Chondrocyte (in vitro differentiated cells): ENCODE measurements around the gene CLDN1. TPM values are rescaled to one million over a fixed set of nuclear protein-coding genes. Genes with fewer than 3 reads are reported as not detected.

Experiments
- DNase-seq: peaks from one replicate; pipeline ENCODE4 v3.0.0; 2021; ENCODE audit warnings: mixed read lengths, low spot score
- H3K27ac Mint-ChIP-seq: one replicate; pipeline ENCODE4 v1.8.0; 2021; ENCODE audit warnings: mild to moderate bottlenecking, moderate library complexity, mixed read lengths; ENCODE audit not compliant: unreplicated experiment
- H3K27me3 Mint-ChIP-seq: 2 replicates; pipeline ENCODE4 v1.8.0; 2021; ENCODE audit warnings: low read depth, mixed read lengths
- H3K36me3 Mint-ChIP-seq: 2 replicates; pipeline ENCODE4 v1.8.0; 2021; ENCODE audit warnings: low read depth, mixed read lengths
- H3K4me1 Mint-ChIP-seq: 2 replicates; pipeline ENCODE4 v1.8.0; 2021; ENCODE audit warnings: low read depth, mild to moderate bottlenecking, mixed read lengths
- H3K4me3 Mint-ChIP-seq: one replicate; pipeline ENCODE4 v1.8.0; 2021; ENCODE audit warnings: mild to moderate bottlenecking, moderate library complexity, mixed read lengths; ENCODE audit not compliant: unreplicated experiment
- H3K9me3 Mint-ChIP-seq: 2 replicates; pipeline ENCODE4 v1.8.0; 2021; ENCODE audit warnings: low read depth, mixed read lengths
- CTCF ChIP-seq: fragments of 200-600 bp; sonication (generic); IDR thresholded peaks from 2 replicates; pipeline ENCODE4 v1.5.0; 2021; ENCODE audit warnings: antibody characterized with exemption, mild to moderate bottlenecking, moderate library complexity
- total RNA-seq: library from RNA; stranded (reverse); gene quantifications from 3 replicates; pipeline ENCODE4 v1.2.1, GENCODE V29; 2021

CLDN1 gene
- total RNA-seq, 1 donor from 2014 or later, result 13.1 TPM

- H3K27me3 Mint-ChIP-seq, result no peaks in the 10 kb centered on the region
- peaks cover 3% of the 10 kb centered on the region for H3K36me3 Mint-ChIP-seq
- peak overlapping the region; percentile 78 for H3K27ac Mint-ChIP-seq
- TF ChIP-seq CTCF, result no peak
- no peak for DNase-seq
- peaks cover 18% of the 10 kb centered on the region for H3K9me3 Mint-ChIP-seq
- H3K4me1 Mint-ChIP-seq, result peaks cover 23% of the 10 kb centered on the region
- H3K4me3 Mint-ChIP-seq, result no peak overlapping the region
These were observed 23.0 kb upstream of the CLDN1 start for GRCh38 chr3:190345027-190345821.

- H3K36me3 Mint-ChIP-seq, result peaks cover 4% of the 10 kb centered on the region
- H3K4me1 Mint-ChIP-seq, result peaks cover 17% of the 10 kb centered on the region
- DNase-seq, result no peak
- peaks cover 21% of the 10 kb centered on the region for H3K9me3 Mint-ChIP-seq
- H3K4me3 Mint-ChIP-seq, result no peak overlapping the region
- no peak overlapping the region for H3K27ac Mint-ChIP-seq
- no peaks in the 10 kb centered on the region for H3K27me3 Mint-ChIP-seq
- no peak for TF ChIP-seq CTCF
These were observed 17.8 kb upstream of the CLDN1 start for GRCh38 chr3:190340071-190340470.

GRCh38 chr3:190339130-190339529, 16.9 kb upstream of the CLDN1 start:
- Mint-ChIP-seq H3K27ac (no peak overlapping the region), H3K9me3 (peaks cover 21% of the 10 kb centered on the region), H3K4me3 (no peak overlapping the region), H3K27me3 (no peaks in the 10 kb centered on the region), H3K36me3 (peaks cover 4% of the 10 kb centered on the region), H3K4me1 (peaks cover 11% of the 10 kb centered on the region)
- DNase-seq, result no peak
- TF ChIP-seq CTCF, result peak; percentile 35

GRCh38 chr3:190338717-190339116, 16.5 kb upstream of the CLDN1 start:
- no peak overlapping the region for H3K27ac Mint-ChIP-seq
- peaks cover 4% of the 10 kb centered on the region for H3K36me3 Mint-ChIP-seq
- H3K4me3 Mint-ChIP-seq, result no peak overlapping the region
- no peak for DNase-seq
- H3K9me3 Mint-ChIP-seq, result peaks cover 21% of the 10 kb centered on the region
- H3K27me3 Mint-ChIP-seq, result no peaks in the 10 kb centered on the region
- H3K4me1 Mint-ChIP-seq, result peaks cover 11% of the 10 kb centered on the region
- no peak for TF ChIP-seq CTCF

GRCh38 chr3:190337301-190337700, 15.1 kb upstream of the CLDN1 start:
- no peaks in the 10 kb centered on the region for H3K27me3 Mint-ChIP-seq
- no peak overlapping the region for H3K27ac Mint-ChIP-seq

More at GRCh38 chr3:190337301-190337700, 15.1 kb upstream of the CLDN1 start:
- Mint-ChIP-seq H3K4me1 (peaks cover 11% of the 10 kb centered on the region), H3K4me3 (no peak overlapping the region), H3K9me3 (peaks cover 15% of the 10 kb centered on the region), H3K36me3 (peaks cover 4% of the 10 kb centered on the region)
- no peak for TF ChIP-seq CTCF
- DNase-seq, result no peak
